ENCODE data around the gene FHIT.

- no peak for TF ChIP-seq EZH2 (IDR thresholded peaks at IDR 0.05)
- TF ChIP-seq, protein P1, sequence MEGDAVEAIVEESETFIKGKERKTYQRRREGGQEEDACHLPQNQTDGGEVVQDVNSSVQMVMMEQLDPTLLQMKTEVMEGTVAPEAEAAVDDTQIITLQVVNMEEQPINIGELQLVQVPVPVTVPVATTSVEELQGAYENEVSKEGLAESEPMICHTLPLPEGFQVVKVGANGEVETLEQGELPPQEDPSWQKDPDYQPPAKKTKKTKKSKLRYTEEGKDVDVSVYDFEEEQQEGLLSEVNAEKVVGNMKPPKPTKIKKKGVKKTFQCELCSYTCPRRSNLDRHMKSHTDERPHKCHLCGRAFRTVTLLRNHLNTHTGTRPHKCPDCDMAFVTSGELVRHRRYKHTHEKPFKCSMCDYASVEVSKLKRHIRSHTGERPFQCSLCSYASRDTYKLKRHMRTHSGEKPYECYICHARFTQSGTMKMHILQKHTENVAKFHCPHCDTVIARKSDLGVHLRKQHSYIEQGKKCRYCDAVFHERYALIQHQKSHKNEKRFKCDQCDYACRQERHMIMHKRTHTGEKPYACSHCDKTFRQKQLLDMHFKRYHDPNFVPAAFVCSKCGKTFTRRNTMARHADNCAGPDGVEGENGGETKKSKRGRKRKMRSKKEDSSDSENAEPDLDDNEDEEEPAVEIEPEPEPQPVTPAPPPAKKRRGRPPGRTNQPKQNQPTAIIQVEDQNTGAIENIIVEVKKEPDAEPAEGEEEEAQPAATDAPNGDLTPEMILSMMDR (IDR thresholded peaks at IDR 0.05): no peak
- TF ChIP-seq EZH2phosphoT487 (IDR thresholded peaks at IDR 0.05): no peak
Measured at GRCh38 chr3:61277411-61277810, 26.2 kb upstream of the FHIT start.

Data from neural progenitor cell (in vitro differentiated cells).